SK-N-SH treated with all-trans-retinoic acid at 6 μM for 48 hours (cell line): ENCODE results near the gene LRCH4.

Source experiments
- SNAI2 ChIP-seq: fragments of 250-450 bp; sonication (Bioruptor Pico); IDR thresholded peaks from 2 replicates; pipeline ENCODE4 v1.5.0; 2020; ENCODE audit warnings: mild to moderate bottlenecking, moderate library complexity
- TF ChIP-seq, protein P1 (sequence below): fragments of 250-450 bp; sonication (Bioruptor Pico); IDR thresholded peaks from 2 replicates; pipeline ENCODE4 v1.5.1; 2021; ENCODE audit warnings: mild to moderate bottlenecking, moderate library complexity
- TF ChIP-seq, protein P2 (sequence below): fragments of 250-450 bp; sonication (Bioruptor Pico); IDR thresholded peaks from 2 replicates; pipeline ENCODE4 v1.8.0; 2020; ENCODE audit warnings: mild to moderate bottlenecking, moderate library complexity, borderline replicate concordance

DNA sequence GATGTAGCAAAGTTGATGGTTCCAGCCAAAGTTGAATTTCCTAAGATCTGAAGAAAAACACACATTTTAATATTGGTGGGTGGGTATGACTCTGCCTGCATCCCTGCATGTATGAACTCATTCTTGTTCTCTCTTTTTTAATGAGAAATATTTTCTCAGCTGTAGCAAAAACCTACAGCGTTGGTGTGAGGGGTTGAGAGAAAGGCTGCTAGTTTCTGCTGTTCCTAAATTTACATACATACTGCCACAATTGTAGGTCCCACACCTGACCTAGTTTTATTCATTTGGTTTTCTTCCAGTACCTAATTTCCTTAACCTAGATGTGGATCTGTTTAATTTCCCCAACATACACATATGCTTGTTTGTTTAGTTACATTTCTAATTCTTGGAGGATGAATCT lies 42.3 kb downstream of the LRCH4 start:
- TF ChIP-seq, protein P1, sequence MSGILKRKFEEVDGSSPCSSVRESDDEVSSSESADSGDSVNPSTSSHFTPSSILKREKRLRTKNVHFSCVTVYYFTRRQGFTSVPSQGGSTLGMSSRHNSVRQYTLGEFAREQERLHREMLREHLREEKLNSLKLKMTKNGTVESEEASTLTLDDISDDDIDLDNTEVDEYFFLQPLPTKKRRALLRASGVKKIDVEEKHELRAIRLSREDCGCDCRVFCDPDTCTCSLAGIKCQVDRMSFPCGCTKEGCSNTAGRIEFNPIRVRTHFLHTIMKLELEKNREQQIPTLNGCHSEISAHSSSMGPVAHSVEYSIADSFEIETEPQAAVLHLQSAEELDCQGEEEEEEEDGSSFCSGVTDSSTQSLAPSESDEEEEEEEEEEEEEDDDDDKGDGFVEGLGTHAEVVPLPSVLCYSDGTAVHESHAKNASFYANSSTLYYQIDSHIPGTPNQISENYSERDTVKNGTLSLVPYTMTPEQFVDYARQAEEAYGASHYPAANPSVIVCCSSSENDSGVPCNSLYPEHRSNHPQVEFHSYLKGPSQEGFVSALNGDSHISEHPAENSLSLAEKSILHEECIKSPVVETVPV (CRISPR knock-in tag), result no peak
- TF ChIP-seq SNAI2 (CRISPR knock-in tag), result no peak
- TF ChIP-seq, protein P2, sequence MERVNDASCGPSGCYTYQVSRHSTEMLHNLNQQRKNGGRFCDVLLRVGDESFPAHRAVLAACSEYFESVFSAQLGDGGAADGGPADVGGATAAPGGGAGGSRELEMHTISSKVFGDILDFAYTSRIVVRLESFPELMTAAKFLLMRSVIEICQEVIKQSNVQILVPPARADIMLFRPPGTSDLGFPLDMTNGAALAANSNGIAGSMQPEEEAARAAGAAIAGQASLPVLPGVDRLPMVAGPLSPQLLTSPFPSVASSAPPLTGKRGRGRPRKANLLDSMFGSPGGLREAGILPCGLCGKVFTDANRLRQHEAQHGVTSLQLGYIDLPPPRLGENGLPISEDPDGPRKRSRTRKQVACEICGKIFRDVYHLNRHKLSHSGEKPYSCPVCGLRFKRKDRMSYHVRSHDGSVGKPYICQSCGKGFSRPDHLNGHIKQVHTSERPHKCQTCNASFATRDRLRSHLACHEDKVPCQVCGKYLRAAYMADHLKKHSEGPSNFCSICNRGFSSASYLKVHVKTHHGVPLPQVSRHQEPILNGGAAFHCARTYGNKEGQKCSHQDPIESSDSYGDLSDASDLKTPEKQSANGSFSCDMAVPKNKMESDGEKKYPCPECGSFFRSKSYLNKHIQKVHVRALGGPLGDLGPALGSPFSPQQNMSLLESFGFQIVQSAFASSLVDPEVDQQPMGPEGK (CRISPR knock-in tag), result no peak
